ENCODE data around the gene AFG3L2. TPM values are rescaled to one million over a fixed set of nuclear protein-coding genes. Genes with fewer than 3 reads are reported as not detected.

The AFG3L2 gene
- total and polyA plus RNA-seq, 9 of the 15 experiments (the other 6 are each of a cell fraction or from before 2014, with no cell fraction given) = 24.1 to 109 (median 84.0) TPM

GRCh38 chr18:12304351-12305210 lies 72.4 kb downstream of the AFG3L2 start:
- H3K9me1 ChIP-seq (ENCODE audit: control insufficient read depth, insufficient read depth, low read length) = peaks cover 4% of the 10 kb centered on the region
- in situ Hi-C loops (cut with MboI) (no loop called here), intact Hi-C loops (cut with micrococcal nuclease) (loop anchor here (5.0 kb wide), 1 partner anchor 73 kb away; the partner anchor contains the start of gene AFG3L2)
- 61% methylated on average over 17 of the region's 19 CpGs for WGBS (ENCODE audit: insufficient coverage, low coverage, missing lambda C conversion rate)
- FAIRE-seq = no peak
- H3K4me3 ChIP-seq = no peak overlapping the region
- H3K4me2 ChIP-seq (ENCODE audit: insufficient read depth, low read length) = peak overlapping the region; percentile 30; the same call in 1 of the 2 replicates
- DNase-seq (ENCODE audit: extremely low read depth in 1 of 4, low spot score in 3 of 4) = peak in 1 of 4 experiments; percentile 44
- H3K79me2 ChIP-seq (ENCODE audit: control insufficient read depth, insufficient read depth, low read length) = peaks cover 17% of the 10 kb centered on the region
- H3K4me1 ChIP-seq (replicated peaks in 1 of 2; ENCODE audit: control insufficient read depth in 2 of 2, insufficient read depth in 2 of 2, low read length in 2 of 2) = peaks cover 57 to 74% of the 10 kb centered on the region in 2 experiments
- peak overlapping the region; percentile 26 to 74; a peak in 3 of 4 replicates for H3K9ac ChIP-seq (ENCODE audit: insufficient read depth in 1 of 2, low read depth in 2 of 2, low read length in 2 of 2)
- ChIA-PET POLR2A (interaction anchor here (0.5 kb wide), 1 partner anchor 351 kb away, joined by 3 read pairs; no protein-coding TSS in a partner anchor), CTCF (ENCODE audit: low intra/inter-chr PET ratio) (no interaction called here)
- H2AFZ ChIP-seq (ENCODE audit: low read depth, low read length) = peak overlapping the region; percentile 86
- BruUV-seq (replicated peaks) = no TSS peak
- peaks cover 3% of the 10 kb centered on the region; the same call in 2 of the 3 replicates for H3K36me3 ChIP-seq (ENCODE audit: control insufficient read depth, insufficient read depth, low read length)
- ATAC-seq = no peak
- H3K27me3 ChIP-seq (ENCODE audit: control insufficient read depth in 2 of 2, insufficient read depth in 2 of 2, low read length in 2 of 2) = no peaks in the 10 kb centered on the region
- no peak for TF ChIP-seq DLX4 (CRISPR knock-in tag; IDR thresholded peaks at IDR 0.05)
- no peak for TF ChIP-seq POLR3G (IDR thresholded peaks at IDR 0.05; ENCODE audit: extremely low read depth, insufficient read length, insufficient replicate concordance)
- TF ChIP-seq ZNF184 (CRISPR knock-in tag; IDR thresholded peaks at IDR 0.05) = no peak
- no peak for TF ChIP-seq RNF219 (CRISPR knock-in tag; IDR thresholded peaks at IDR 0.05)
- no peak for TF ChIP-seq ZNF586 (CRISPR knock-in tag; conservative IDR thresholded peaks at IDR 0.05)
- no peak for TF ChIP-seq VEZF1 (CRISPR knock-in tag; IDR thresholded peaks at IDR 0.05)
- TF ChIP-seq CBFA2T3 (IDR thresholded peaks at IDR 0.05) = no peak
- TF ChIP-seq ZNF3 (CRISPR knock-in tag; IDR thresholded peaks at IDR 0.05) = no peak
- no peak for TF ChIP-seq HMGN3 (IDR thresholded peaks at IDR 0.05; ENCODE audit: borderline replicate concordance, extremely low read depth, insufficient read length, low read depth, low read length)
- TF ChIP-seq SRF (CRISPR knock-in tag; IDR thresholded peaks at IDR 0.05) = no peak
- TF ChIP-seq L3MBTL2 (IDR thresholded peaks at IDR 0.05) = peak; percentile 41; the same call in 1 of the 2 replicates
- 0 out of 2 replicates have a peak, but pooled peaks have one; percentile 10 for TF ChIP-seq NFIC (IDR thresholded peaks at IDR 0.05)
- TF ChIP-seq CREB5 (CRISPR knock-in tag; IDR thresholded peaks at IDR 0.05) = no peak
- TF ChIP-seq TCF7 (IDR thresholded peaks at IDR 0.05; ENCODE audit: borderline replicate concordance) = no peak
- TF ChIP-seq XRCC4 (IDR thresholded peaks at IDR 0.05; ENCODE audit: extremely low read depth, insufficient read depth, insufficient read length) = no peak
- no peak for TF ChIP-seq HNRNPK (IDR thresholded peaks at IDR 0.05; ENCODE audit: low read depth, low read length, poor library complexity, severe bottlenecking)
- no peaks in the 10 kb centered on the region for H4K20me1 ChIP-seq (replicated peaks; ENCODE audit: control insufficient read depth, insufficient read depth, low read length)
- H3K27ac ChIP-seq (ENCODE audit: extremely low read depth, low read depth, low read length) = peak overlapping the region; percentile 3; the same call in 1 of the 3 replicates
- H3K9me3 ChIP-seq (replicated peaks; ENCODE audit: control insufficient read depth, insufficient read depth, low read depth, low read length) = 0 out of 2 replicates have a peak, but pooled peaks cover 2% of the 10 kb centered on the region
